Forelimb muscle (tissue), 1 donor: Measurements from ENCODE around the gene REXO4. TPM values are rescaled to one million over a fixed set of nuclear protein-coding genes. Genes with fewer than 3 reads are reported as not detected.

Source experiments
- DNase-seq: peaks from one replicate; pipeline ENCODE4 v3.0.0-alpha.2; 2013; ENCODE audit warnings: low read depth
- polyA plus RNA-seq: library from polyadenylated mRNA; unstranded; fragments of 120-200 nt; gene quantifications from one replicate; pipeline ENCODE4 v1.2.1, GENCODE V29; 2013; ENCODE audit not compliant: insufficient read length

Gene REXO4
- polyA plus RNA-seq, 1 donor, result 35.9 TPM

DNA sequence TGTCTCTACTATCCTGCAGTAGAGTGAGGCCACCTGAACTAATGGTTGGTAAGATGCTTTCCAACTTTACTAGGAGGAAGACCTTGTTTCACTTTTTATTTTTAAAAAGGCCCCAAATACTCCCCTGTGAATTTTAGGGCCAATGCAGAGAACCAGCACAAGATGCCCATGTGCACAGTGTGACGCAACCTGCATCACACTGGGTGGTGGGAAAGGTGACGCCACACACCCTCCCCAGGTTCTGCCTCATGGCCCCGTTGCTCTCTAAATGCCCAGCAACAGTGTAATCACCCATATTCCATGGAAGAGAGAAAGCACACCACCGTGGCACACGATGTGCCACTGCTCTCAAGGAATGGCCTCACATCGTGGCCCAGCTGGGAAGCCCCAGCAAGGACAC, 48.4 kb downstream of the REXO4 start:
- no peak for DNase-seq

- no peak for DNase-seq
These were observed 49.4 kb downstream of the REXO4 start for GRCh38 chr9:133368249-133368881.

GRCh38 chr9:133367778-133368177, 50.0 kb downstream of the REXO4 start:
- DNase-seq, result no peak

DNA sequence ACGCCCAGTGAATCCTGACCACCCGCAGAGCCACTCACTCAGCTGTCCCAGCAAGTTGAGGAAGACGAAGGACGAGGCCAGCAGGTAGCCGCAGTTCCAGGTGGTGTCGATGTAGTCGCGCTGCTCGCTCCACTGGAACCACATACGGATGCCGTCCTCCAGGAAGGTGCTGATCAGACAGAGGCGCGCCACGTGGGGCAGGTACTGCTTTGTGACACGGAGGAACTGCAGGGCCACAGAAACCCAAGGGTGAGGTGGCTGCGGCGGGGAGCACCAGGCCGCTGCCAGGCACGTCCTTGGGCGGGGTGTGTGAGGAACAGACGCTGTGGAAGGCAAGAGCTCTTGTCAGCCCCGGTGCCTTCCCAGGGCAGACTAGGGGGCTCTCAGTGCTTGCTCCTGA, 50.6 kb downstream of the REXO4 start:
- DNase-seq, result no peak

DNA sequence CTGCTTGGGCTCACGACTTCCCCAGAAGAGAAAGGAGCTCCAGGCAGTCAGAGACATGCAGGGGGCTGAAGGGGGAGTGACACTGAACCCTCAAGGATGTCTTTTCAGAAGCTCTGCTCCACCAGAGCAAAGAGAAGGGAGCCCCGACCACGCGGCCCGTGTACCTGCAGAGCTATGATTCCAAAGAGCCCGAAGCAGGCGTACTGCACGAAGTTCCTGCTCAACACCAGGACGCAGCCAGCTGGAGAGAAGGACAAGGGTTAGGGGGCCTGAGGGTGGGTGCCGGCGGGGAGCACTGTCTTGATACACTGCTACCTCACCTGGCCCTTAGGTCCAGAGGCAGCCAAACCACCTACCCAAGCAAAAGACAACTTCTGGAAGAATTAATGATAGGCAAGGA, 51.4 kb downstream of the REXO4 start:
- DNase-seq, result no peak

GRCh38 chr9:133362359-133363044, 55.3 kb downstream of the REXO4 start:
- no peak for DNase-seq

- no peak for DNase-seq
These were observed 56.2 kb downstream of the REXO4 start for GRCh38 chr9:133361507-133362092.

- no peak for DNase-seq
These were observed 57.1 kb downstream of the REXO4 start for GRCh38 chr9:133360400-133361393.

DNA sequence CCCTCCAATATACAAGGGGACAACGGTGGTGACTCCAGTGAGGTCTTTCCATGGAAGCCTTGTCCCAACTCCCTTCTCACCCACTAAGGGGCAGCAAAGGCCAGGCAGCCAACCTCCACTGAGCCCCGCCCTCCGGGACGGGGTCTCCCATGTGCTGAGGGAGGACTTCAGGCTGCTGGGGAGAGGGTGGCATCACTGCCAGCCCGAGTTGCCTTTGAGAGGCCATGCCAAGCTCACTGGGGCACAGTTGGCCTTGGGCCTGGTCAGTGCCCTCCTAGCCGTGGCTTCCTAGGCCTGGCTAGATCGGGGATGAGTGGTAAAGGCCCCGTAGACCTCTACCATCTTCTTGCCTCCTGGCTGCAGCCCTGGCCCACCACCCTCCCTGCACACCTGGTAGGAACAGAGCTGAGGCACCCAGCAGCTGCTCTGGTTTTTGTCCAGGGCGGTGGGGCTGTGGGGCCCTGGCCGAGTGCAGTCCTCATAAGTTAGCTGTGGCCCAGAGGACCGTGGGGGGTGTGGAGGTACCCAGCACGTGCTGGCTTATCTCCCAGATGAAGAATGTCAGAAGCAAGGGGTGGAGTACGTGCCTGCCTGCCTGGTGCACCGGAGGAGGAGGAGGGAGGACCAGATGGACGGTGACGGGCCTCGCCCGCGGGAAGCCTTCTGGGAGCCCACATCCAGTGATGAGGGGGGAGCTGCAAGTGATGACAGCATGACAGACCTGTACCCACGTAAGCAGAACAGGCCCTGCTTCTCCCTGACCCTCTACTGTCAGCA, 58.2 kb downstream of the REXO4 start:
- no peak for DNase-seq

- DNase-seq, result no peak
These were observed 60.2 kb downstream of the REXO4 start for GRCh38 chr9:133357656-133358055.

DNA sequence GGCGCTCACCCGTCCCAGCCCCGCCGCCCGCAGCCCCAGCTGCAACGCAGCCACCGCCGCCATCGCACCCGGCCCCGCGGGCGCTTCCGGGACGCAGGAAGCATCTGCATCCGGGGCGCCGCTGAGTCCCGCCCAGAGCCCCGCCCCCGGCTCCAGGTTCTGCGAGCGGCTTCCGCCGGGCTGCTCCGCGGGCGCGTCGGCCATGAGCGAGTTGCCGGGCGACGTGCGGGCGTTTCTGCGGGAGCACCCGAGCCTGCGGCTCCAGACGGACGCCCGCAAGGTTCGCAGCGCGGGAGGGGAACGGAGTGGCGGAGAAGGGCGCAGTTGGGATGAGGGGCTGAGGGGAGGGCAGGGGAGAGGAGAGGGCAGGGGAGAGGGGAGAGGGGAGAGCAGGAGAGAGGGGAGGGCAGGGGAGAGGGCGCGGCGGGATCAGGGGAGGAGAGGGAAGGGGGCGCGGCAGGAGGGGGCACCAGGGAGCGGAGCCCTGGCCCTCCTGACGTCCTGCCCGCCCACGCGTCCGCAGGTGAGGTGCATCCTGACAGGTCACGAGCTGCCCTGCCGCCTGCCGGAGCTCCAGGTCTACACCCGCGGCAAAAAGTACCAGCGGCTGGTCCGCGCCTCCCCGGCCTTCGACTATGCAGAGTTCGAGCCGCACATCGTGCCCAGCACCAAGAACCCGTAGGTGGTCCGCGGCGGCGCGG, 61.3 kb downstream of the REXO4 start, which contains the start of the genes SURF1 and SURF2:
Gene SURF1, minus strand, starts transcription at position 97 of the 701 bp plus-strand sequence. Its CDS starts 34 bp downstream, at position 63.
Gene SURF2, plus strand, starts transcription at position 160 of the 701 bp plus-strand sequence. Its CDS starts 43 bp downstream, at position 203.
- DNase-seq, result no peak

Other genes starting within 250 kb of the REXO4 start
- gene OBP2B, start 208.8 kb downstream of the REXO4 start, polyA plus RNA-seq, result not detected
- 1.3 TPM for gene ABO, start 142.8 kb downstream of the REXO4 start, polyA plus RNA-seq
- 20.5 TPM for gene SURF6, start 81.8 kb downstream of the REXO4 start, polyA plus RNA-seq
- gene MED22, start 69.9 kb downstream of the REXO4 start, polyA plus RNA-seq, result 23.0 TPM
- gene RPL7A, start 69.8 kb downstream of the REXO4 start, polyA plus RNA-seq, result 2,437 TPM
- gene SURF1, start 61.5 kb downstream of the REXO4 start, polyA plus RNA-seq, result 30.6 TPM
- 12.2 TPM for gene SURF2, start 61.5 kb downstream of the REXO4 start, polyA plus RNA-seq
- gene SURF4, start 42.0 kb downstream of the REXO4 start, polyA plus RNA-seq, result 84.6 TPM
- gene STKLD1, start 41.6 kb downstream of the REXO4 start, polyA plus RNA-seq, result 2.2 TPM
- 7.8 TPM for gene ADAMTS13, start 4.4 kb upstream of the REXO4 start, polyA plus RNA-seq
- gene CACFD1, start 42.0 kb upstream of the REXO4 start, polyA plus RNA-seq, result 19.0 TPM
- 1.2 TPM for gene SLC2A6, start 61.1 kb upstream of the REXO4 start, polyA plus RNA-seq
- gene MYMK, start 106.9 kb upstream of the REXO4 start, polyA plus RNA-seq, result 58.2 TPM
- gene ADAMTSL2, start 116.7 kb upstream of the REXO4 start, polyA plus RNA-seq, result 4.7 TPM
- gene FAM163B, start 191.4 kb upstream of the REXO4 start, polyA plus RNA-seq, result 0.16 TPM
- gene DBH, start 218.4 kb upstream of the REXO4 start, polyA plus RNA-seq, result 0.72 TPM